Mesenchymal stem cell (in vitro differentiated cells and primary cell): ENCODE results near the gene EHD2.
"Not testable (repeated sequence)": the region's sequence is repeated elsewhere in the genome, so short reads cannot be mapped to it uniquely, and the experiment has no call there.

Experiments
- DNase-seq: peaks from one replicate; pipeline ENCODE4 v3.0.0-alpha.2; 2013
- H2AFZ ChIP-seq: one replicate; pipeline ENCODE4 v1.6.1; 2013; ENCODE audit warnings: low read depth, mild to moderate bottlenecking, control low read depth, inconsistent platforms, low read length, moderate library complexity
- H2AK5ac ChIP-seq: 2 replicates; pipeline ENCODE4 v1.6.1; 2013; ENCODE audit warnings: low read length, moderate library complexity, mild to moderate bottlenecking, inconsistent platforms; ENCODE audit not compliant: severe bottlenecking
- H2BK120ac ChIP-seq: one replicate; pipeline ENCODE4 v1.6.1; 2013; ENCODE audit warnings: low read depth, mild to moderate bottlenecking, inconsistent platforms, low read length, moderate library complexity
- H2BK12ac ChIP-seq, 2 experiments: one replicate each; pipeline ENCODE4 v1.6.1; 2013; ENCODE audit warnings: inconsistent platforms in 2 of 2, low read length in 2 of 2, mild to moderate bottlenecking in 2 of 2, moderate library complexity in 2 of 2, control low read depth in 1 of 2
- H2BK15ac ChIP-seq: one replicate; pipeline ENCODE4 v1.6.1; 2013; ENCODE audit warnings: mild to moderate bottlenecking, low read depth, inconsistent platforms; ENCODE audit not compliant: poor library complexity, severe bottlenecking
- H2BK5ac ChIP-seq: 2 replicates; pipeline ENCODE4 v1.6.1; 2013; ENCODE audit warnings: low read depth, mild to moderate bottlenecking, low read length, control low read depth, inconsistent platforms; ENCODE audit not compliant: poor library complexity, severe bottlenecking
- H3K14ac ChIP-seq, 2 experiments: one replicate each; pipeline ENCODE4 v1.6.1; 2013; ENCODE audit warnings: inconsistent platforms in 2 of 2, low read length in 2 of 2, control low read depth in 1 of 2, mild to moderate bottlenecking in 1 of 2, moderate library complexity in 1 of 2
- H3K18ac ChIP-seq, 2 experiments: one replicate each; pipeline ENCODE4 v1.6.1; 2013; ENCODE audit warnings: inconsistent platforms in 2 of 2, low read length in 2 of 2, control low read depth in 1 of 2, low read depth in 1 of 2, mild to moderate bottlenecking in 1 of 2
- H3K23ac ChIP-seq, 2 experiments: one replicate each; pipeline ENCODE4 v1.6.1; 2013; ENCODE audit warnings: inconsistent platforms in 2 of 2, low read length in 2 of 2, mild to moderate bottlenecking in 2 of 2, moderate library complexity in 2 of 2, control low read depth in 1 of 2
- H3K27ac ChIP-seq: 2 replicates; pipeline ENCODE4 v1.5.1; 2013; ENCODE audit warnings: mild to moderate bottlenecking, moderate library complexity, low read length, control low read depth, inconsistent platforms; ENCODE audit not compliant: poor library complexity, severe bottlenecking
- H3K27me3 ChIP-seq, 2 experiments: 2 replicates each; pipeline versions ENCODE4 v1.6.1 to v1.7.0; 2013; ENCODE audit warnings: low read length in 2 of 2, mild to moderate bottlenecking in 2 of 2, moderate library complexity in 2 of 2, control low read depth in 1 of 2, inconsistent platforms in 1 of 2; ENCODE audit not compliant: control insufficient read depth in 1 of 2, insufficient read depth in 1 of 2
- H3K36me3 ChIP-seq, 2 experiments: 2 replicates each; pipeline versions ENCODE4 v1.6.1 to v1.7.0; 2013; ENCODE audit warnings: low read length in 2 of 2, control low read depth in 1 of 2, inconsistent platforms in 1 of 2, low read depth in 1 of 2, mild to moderate bottlenecking in 1 of 2; ENCODE audit not compliant: insufficient read depth in 2 of 2, control insufficient read depth in 1 of 2
- H3K4ac ChIP-seq, 2 experiments: one replicate each; pipeline ENCODE4 v1.6.1; 2013; ENCODE audit warnings: inconsistent platforms in 2 of 2, low read length in 2 of 2, mild to moderate bottlenecking in 2 of 2, moderate library complexity in 2 of 2, control low read depth in 1 of 2, low read depth in 1 of 2
- H3K4me1 ChIP-seq: 2 replicates; pipeline ENCODE4 v1.6.1; 2013; ENCODE audit warnings: low read depth, low read length, control low read depth; ENCODE audit not compliant: control insufficient read depth, insufficient read depth
- H3K4me2 ChIP-seq: 2 replicates; pipeline ENCODE4 v1.6.1; 2013; ENCODE audit warnings: low read length, mild to moderate bottlenecking, inconsistent platforms; ENCODE audit not compliant: poor library complexity, severe bottlenecking
- H3K4me3 ChIP-seq, 2 experiments: 2 replicates each; pipeline versions ENCODE4 v1.5.1 to v1.7.0; 2013; ENCODE audit warnings: low read length in 2 of 2, mild to moderate bottlenecking in 2 of 2, control low read depth in 1 of 2, low read depth in 1 of 2; ENCODE audit not compliant: insufficient read depth in 1 of 2
- H3K79me1 ChIP-seq: replicated peaks from 2 replicates; pipeline ENCODE4 v1.6.1; 2013; ENCODE audit warnings: mild to moderate bottlenecking, control low read depth, low read length, inconsistent platforms; ENCODE audit not compliant: poor library complexity, severe bottlenecking
- H3K9ac ChIP-seq: 2 replicates; pipeline ENCODE4 v1.7.0; 2013; ENCODE audit warnings: mild to moderate bottlenecking, low read length, moderate library complexity
- H3K9me3 ChIP-seq: 2 replicates; pipeline ENCODE4 v1.7.0; 2013; ENCODE audit warnings: mild to moderate bottlenecking, low read length; ENCODE audit not compliant: control insufficient read depth
- H4K8ac ChIP-seq: one replicate; pipeline ENCODE4 v1.6.1; 2013; ENCODE audit warnings: inconsistent platforms, mild to moderate bottlenecking, low read length, moderate library complexity
- H4K91ac ChIP-seq: one replicate; pipeline ENCODE4 v1.6.1; 2013; ENCODE audit warnings: mild to moderate bottlenecking, low read length, inconsistent platforms
- WGBS: methylation state at CpG from one replicate; pipeline ENCODE4 v1.1.7; 2013; ENCODE audit warnings: mixed read lengths; 5-methylcytosine and 5-hydroxymethylcytosine counted together

Gene EHD2

GRCh38 chr19:47786566-47786965 lies 73.3 kb downstream of the EHD2 start:
- H3K9me3 ChIP-seq: no peaks in the 10 kb centered on the region
- H2BK120ac ChIP-seq: no peak overlapping the region
- peaks cover 9% of the 10 kb centered on the region for H3K79me1 ChIP-seq
- peaks cover 8% of the 10 kb centered on the region for H3K4me1 ChIP-seq
- WGBS: 97% methylated on average over 7 of the region's 7 CpGs
- no peak overlapping the region for H4K8ac ChIP-seq
- DNase-seq: no peak
- no peak overlapping the region for H3K4me3 ChIP-seq
- no peak overlapping the region for H3K9ac ChIP-seq
- H3K27me3 ChIP-seq: no peaks in the 10 kb centered on the region
- no peak overlapping the region for H3K4ac ChIP-seq
- no peak overlapping the region for H3K14ac ChIP-seq
- H3K4me2 ChIP-seq: no peak overlapping the region
- no peak overlapping the region for H2AK5ac ChIP-seq
- no peak overlapping the region for H2AFZ ChIP-seq
- H3K36me3 ChIP-seq: peaks cover 40 to 51% of the 10 kb centered on the region in 2 experiments
- H3K27ac ChIP-seq: no peak overlapping the region
- no peak overlapping the region for H2BK15ac ChIP-seq
- no peak overlapping the region for H2BK12ac ChIP-seq
- no peak overlapping the region for H3K18ac ChIP-seq
- H3K23ac ChIP-seq: no peak overlapping the region
- H4K91ac ChIP-seq: no peak overlapping the region
- H2BK5ac ChIP-seq: no peak overlapping the region

- H3K36me3 ChIP-seq: peaks cover 36 to 44% of the 10 kb centered on the region in 2 experiments
- not testable (repeated sequence) for H3K27ac ChIP-seq, H4K91ac ChIP-seq, DNase-seq, H3K9me3 ChIP-seq, H3K23ac ChIP-seq, H3K4me2 ChIP-seq, H4K8ac ChIP-seq, H3K4ac ChIP-seq, H3K4me3 ChIP-seq, H3K18ac ChIP-seq, H2BK5ac ChIP-seq, H3K4me1 ChIP-seq, H3K14ac ChIP-seq, H2BK120ac ChIP-seq, H2BK12ac ChIP-seq, H2BK15ac ChIP-seq, H3K79me1 ChIP-seq, H3K27me3 ChIP-seq, H2AK5ac ChIP-seq, H3K9ac ChIP-seq, H2AFZ ChIP-seq
- 93% methylated on average over 10 of the region's 10 CpGs for WGBS
Observed at GRCh38 chr19:47787307-47787706, 74.1 kb downstream of the EHD2 start.

GRCh38 chr19:47789811-47790210 lies 76.6 kb downstream of the EHD2 start:
- WGBS: 88% methylated on average over 13 of the region's 13 CpGs
- not testable (repeated sequence) for H4K8ac ChIP-seq, H3K27ac ChIP-seq, H3K4me3 ChIP-seq, H2BK12ac ChIP-seq, H2BK120ac ChIP-seq, H2BK15ac ChIP-seq, H2AK5ac ChIP-seq, H3K79me1 ChIP-seq, H3K4ac ChIP-seq, H3K9me3 ChIP-seq, H3K4me2 ChIP-seq, H3K27me3 ChIP-seq, H3K14ac ChIP-seq, H3K18ac ChIP-seq, H3K9ac ChIP-seq, H2AFZ ChIP-seq, DNase-seq, H2BK5ac ChIP-seq, H3K4me1 ChIP-seq, H4K91ac ChIP-seq, H3K23ac ChIP-seq
- peaks cover 22% of the 10 kb centered on the region in 2 experiments for H3K36me3 ChIP-seq

GRCh38 chr19:47790398-47790814 lies 77.2 kb downstream of the EHD2 start:
- H2BK120ac ChIP-seq: no peak overlapping the region
- H2BK15ac ChIP-seq: no peak overlapping the region
- no peak overlapping the region for H3K4me3 ChIP-seq
- no peak overlapping the region for H3K9ac ChIP-seq
- peak; percentile 75 for DNase-seq
- H3K27ac ChIP-seq: no peak overlapping the region
- no peak overlapping the region for H3K23ac ChIP-seq
- no peak overlapping the region for H2AK5ac ChIP-seq
- no peak overlapping the region for H4K8ac ChIP-seq
- H4K91ac ChIP-seq: no peak overlapping the region
- peaks cover 17 to 20% of the 10 kb centered on the region in 2 experiments for H3K36me3 ChIP-seq
- H3K4me2 ChIP-seq: no peak overlapping the region
- no peaks in the 10 kb centered on the region for H3K79me1 ChIP-seq
- peaks cover 6% of the 10 kb centered on the region for H3K4me1 ChIP-seq
- H3K18ac ChIP-seq: peak overlapping the region in 1 of 2 experiments; percentile 34
- no peaks in the 10 kb centered on the region for H3K9me3 ChIP-seq
- no peak overlapping the region for H3K14ac ChIP-seq
- H2BK5ac ChIP-seq: no peak overlapping the region
- H3K27me3 ChIP-seq: no peaks in the 10 kb centered on the region
- WGBS: 13% methylated on average over 9 of the region's 10 CpGs
- no peak overlapping the region for H3K4ac ChIP-seq
- H2AFZ ChIP-seq: peak overlapping the region; percentile 39
- no peak overlapping the region for H2BK12ac ChIP-seq
